ENCODE data around the gene CWC27. TPM values are rescaled to one million over a fixed set of nuclear protein-coding genes. Genes with fewer than 3 reads are reported as not detected.
"Not testable (repeated sequence)": the region's sequence is repeated elsewhere in the genome, so short reads cannot be mapped to it uniquely, and the experiment has no call there.

The CWC27 gene
- polyA plus RNA-seq, 2 donors = 11.9 to 12.6 TPM

GRCh38 chr5:64806537-64806936 lies 37.8 kb downstream of the CWC27 start:
- Histone ChIP-seq H3K27me3 (ENCODE audit: control insufficient read depth in 1 of 2, insufficient read depth in 2 of 2, low read length in 2 of 2) (no peaks in the 10 kb centered on the region), H3K4me3 (ENCODE audit: low read depth in 1 of 2, low read length in 2 of 2) (no peak overlapping the region), H3K36me3 (ENCODE audit: control insufficient read depth in 2 of 2, insufficient read depth in 2 of 2, low read length in 1 of 2) (no peaks in the 10 kb centered on the region), H3K9me3 (ENCODE audit: control insufficient read depth in 2 of 2, insufficient read depth in 1 of 2, low read depth in 1 of 2, low read length in 1 of 2) (no peaks in the 10 kb centered on the region), H3K4me1 (ENCODE audit: control insufficient read depth in 2 of 2, insufficient read depth in 2 of 2, low read length in 1 of 2) (no peaks in the 10 kb centered on the region), H3K27ac (ENCODE audit: low read depth in 2 of 2, low read length in 1 of 2) (no peak overlapping the region)
- WGBS, 2 donors = 86% methylated on average over 2 of the region's 2 CpGs

- Histone ChIP-seq H3K27ac (ENCODE audit: low read depth in 2 of 2, low read length in 1 of 2) (no peak overlapping the region), H3K9me3 (ENCODE audit: control insufficient read depth in 2 of 2, insufficient read depth in 1 of 2, low read depth in 1 of 2, low read length in 1 of 2) (no peaks in the 10 kb centered on the region), H3K27me3 (ENCODE audit: control insufficient read depth in 1 of 2, insufficient read depth in 2 of 2, low read length in 2 of 2) (no peaks in the 10 kb centered on the region), H3K4me3 (ENCODE audit: low read depth in 1 of 2, low read length in 2 of 2) (no peak overlapping the region), H3K36me3 (ENCODE audit: control insufficient read depth in 2 of 2, insufficient read depth in 2 of 2, low read length in 1 of 2) (no peaks in the 10 kb centered on the region), H3K4me1 (ENCODE audit: control insufficient read depth in 2 of 2, insufficient read depth in 2 of 2, low read length in 1 of 2) (no peaks in the 10 kb centered on the region)
- 76 to 85% methylated on average over 5 of the region's 5 CpGs for WGBS, 2 donors
Measured at GRCh38 chr5:64807520-64807919, 38.8 kb downstream of the CWC27 start.

GRCh38 chr5:64811050-64811640 lies 42.4 kb downstream of the CWC27 start:
- H3K4me1 ChIP-seq (ENCODE audit: control insufficient read depth in 2 of 2, insufficient read depth in 2 of 2, low read length in 1 of 2) = no peaks in the 10 kb centered on the region

GRCh38 chr5:64814073-64814472 lies 45.3 kb downstream of the CWC27 start:
- Histone ChIP-seq H3K9me3 (ENCODE audit: control insufficient read depth in 2 of 2, insufficient read depth in 1 of 2, low read depth in 1 of 2, low read length in 1 of 2) (no peaks in the 10 kb centered on the region), H3K27me3 (ENCODE audit: control insufficient read depth in 1 of 2, insufficient read depth in 2 of 2, low read length in 2 of 2) (no peaks in the 10 kb centered on the region), H3K36me3 (ENCODE audit: control insufficient read depth in 2 of 2, insufficient read depth in 2 of 2, low read length in 1 of 2) (no peaks in the 10 kb centered on the region), H3K27ac (ENCODE audit: low read depth in 2 of 2, low read length in 1 of 2) (no peak overlapping the region), H3K4me1 (ENCODE audit: control insufficient read depth in 2 of 2, insufficient read depth in 2 of 2, low read length in 1 of 2) (no peaks in the 10 kb centered on the region), H3K4me3 (ENCODE audit: low read depth in 1 of 2, low read length in 2 of 2) (no peak overlapping the region)
- WGBS, 2 donors = 78 to 79% methylated on average over 2 of the region's 2 CpGs

More at GRCh38 chr5:64811050-64811640, 42.4 kb downstream of the CWC27 start:
- no peak overlapping the region for H3K4me3 ChIP-seq (ENCODE audit: low read depth in 1 of 2, low read length in 2 of 2)
- no peaks in the 10 kb centered on the region for H3K36me3 ChIP-seq (ENCODE audit: control insufficient read depth in 2 of 2, insufficient read depth in 2 of 2, low read length in 1 of 2)
- no peak overlapping the region for H3K27ac ChIP-seq (ENCODE audit: low read depth in 2 of 2, low read length in 1 of 2)
- H3K27me3 ChIP-seq (ENCODE audit: control insufficient read depth in 1 of 2, insufficient read depth in 2 of 2, low read length in 2 of 2) = no peaks in the 10 kb centered on the region
- no peaks in the 10 kb centered on the region for H3K9me3 ChIP-seq (ENCODE audit: control insufficient read depth in 2 of 2, insufficient read depth in 1 of 2, low read depth in 1 of 2, low read length in 1 of 2)
- 85 to 93% methylated on average over 1 of the region's 1 CpG for WGBS, 2 donors

GRCh38 chr5:64818245-64818644 lies 49.5 kb downstream of the CWC27 start:
- Histone ChIP-seq H3K36me3 (ENCODE audit: control insufficient read depth in 2 of 2, insufficient read depth in 2 of 2, low read length in 1 of 2) (no peaks in the 10 kb centered on the region), H3K27me3 (ENCODE audit: control insufficient read depth in 1 of 2, insufficient read depth in 2 of 2, low read length in 2 of 2) (no peaks in the 10 kb centered on the region), H3K4me3 (ENCODE audit: low read depth in 1 of 2, low read length in 2 of 2) (no peak overlapping the region), H3K4me1 (ENCODE audit: control insufficient read depth in 2 of 2, insufficient read depth in 2 of 2, low read length in 1 of 2) (no peaks in the 10 kb centered on the region), H3K27ac (ENCODE audit: low read depth in 2 of 2, low read length in 1 of 2) (no peak overlapping the region), H3K9me3 (ENCODE audit: control insufficient read depth in 2 of 2, insufficient read depth in 1 of 2, low read depth in 1 of 2, low read length in 1 of 2) (no peaks in the 10 kb centered on the region)
- 43% methylated on average over 3 of the region's 3 CpGs for WGBS, 2 donors

- H3K27ac ChIP-seq (ENCODE audit: low read depth in 2 of 2, low read length in 1 of 2); H3K4me3 ChIP-seq (ENCODE audit: low read depth in 1 of 2, low read length in 2 of 2); H3K36me3 ChIP-seq (ENCODE audit: control insufficient read depth in 2 of 2, insufficient read depth in 2 of 2, low read length in 1 of 2); H3K27me3 ChIP-seq (ENCODE audit: control insufficient read depth in 1 of 2, insufficient read depth in 2 of 2, low read length in 2 of 2); H3K9me3 ChIP-seq (ENCODE audit: control insufficient read depth in 2 of 2, insufficient read depth in 1 of 2, low read depth in 1 of 2, low read length in 1 of 2); H3K4me1 ChIP-seq (ENCODE audit: control insufficient read depth in 2 of 2, insufficient read depth in 2 of 2, low read length in 1 of 2): not testable (repeated sequence)
- WGBS, 2 donors = 84 to 88% methylated on average over 4 of the region's 4 CpGs
Measured at GRCh38 chr5:64819345-64819744, 50.6 kb downstream of the CWC27 start.

GRCh38 chr5:64822320-64822719 lies 53.6 kb downstream of the CWC27 start:
- Histone ChIP-seq H3K27me3 (ENCODE audit: control insufficient read depth in 1 of 2, insufficient read depth in 2 of 2, low read length in 2 of 2) (no peaks in the 10 kb centered on the region), H3K4me1 (ENCODE audit: control insufficient read depth in 2 of 2, insufficient read depth in 2 of 2, low read length in 1 of 2) (no peaks in the 10 kb centered on the region), H3K4me3 (ENCODE audit: low read depth in 1 of 2, low read length in 2 of 2) (no peak overlapping the region), H3K9me3 (ENCODE audit: control insufficient read depth in 2 of 2, insufficient read depth in 1 of 2, low read depth in 1 of 2, low read length in 1 of 2) (no peaks in the 10 kb centered on the region), H3K36me3 (ENCODE audit: control insufficient read depth in 2 of 2, insufficient read depth in 2 of 2, low read length in 1 of 2) (no peaks in the 10 kb centered on the region), H3K27ac (ENCODE audit: low read depth in 2 of 2, low read length in 1 of 2) (no peak overlapping the region)

- 79 to 88% methylated on average over 1 of the region's 1 CpG for WGBS, 2 donors
- H3K4me3 ChIP-seq (ENCODE audit: low read depth in 1 of 2, low read length in 2 of 2) = no peak overlapping the region
Measured at GRCh38 chr5:64826541-64826940, 57.8 kb downstream of the CWC27 start.

GRCh38 chr5:64827703-64828102 lies 59.0 kb downstream of the CWC27 start:
- H3K9me3 ChIP-seq (ENCODE audit: control insufficient read depth in 2 of 2, insufficient read depth in 1 of 2, low read depth in 1 of 2, low read length in 1 of 2) = no peaks in the 10 kb centered on the region
- WGBS, 2 donors = 92 to 93% methylated on average over 4 of the region's 4 CpGs
- no peak overlapping the region for H3K4me3 ChIP-seq (ENCODE audit: low read depth in 1 of 2, low read length in 2 of 2)
- no peak overlapping the region for H3K27ac ChIP-seq (ENCODE audit: low read depth in 2 of 2, low read length in 1 of 2)
- H3K4me1 ChIP-seq (ENCODE audit: control insufficient read depth in 2 of 2, insufficient read depth in 2 of 2, low read length in 1 of 2) = no peaks in the 10 kb centered on the region
- no peaks in the 10 kb centered on the region for H3K27me3 ChIP-seq (ENCODE audit: control insufficient read depth in 1 of 2, insufficient read depth in 2 of 2, low read length in 2 of 2)
- no peaks in the 10 kb centered on the region for H3K36me3 ChIP-seq (ENCODE audit: control insufficient read depth in 2 of 2, insufficient read depth in 2 of 2, low read length in 1 of 2)

More at GRCh38 chr5:64826541-64826940, 57.8 kb downstream of the CWC27 start:
- Histone ChIP-seq H3K9me3 (ENCODE audit: control insufficient read depth in 2 of 2, insufficient read depth in 1 of 2, low read depth in 1 of 2, low read length in 1 of 2) (no peaks in the 10 kb centered on the region), H3K27ac (ENCODE audit: low read depth in 2 of 2, low read length in 1 of 2) (no peak overlapping the region), H3K4me1 (ENCODE audit: control insufficient read depth in 2 of 2, insufficient read depth in 2 of 2, low read length in 1 of 2) (no peaks in the 10 kb centered on the region), H3K36me3 (ENCODE audit: control insufficient read depth in 2 of 2, insufficient read depth in 2 of 2, low read length in 1 of 2) (no peaks in the 10 kb centered on the region), H3K27me3 (ENCODE audit: control insufficient read depth in 1 of 2, insufficient read depth in 2 of 2, low read length in 2 of 2) (no peaks in the 10 kb centered on the region)

GRCh38 chr5:64830650-64831049 lies 61.9 kb downstream of the CWC27 start:
- not testable (repeated sequence) for H3K4me3 ChIP-seq (ENCODE audit: low read depth in 1 of 2, low read length in 2 of 2); H3K27me3 ChIP-seq (ENCODE audit: control insufficient read depth in 1 of 2, insufficient read depth in 2 of 2, low read length in 2 of 2); H3K27ac ChIP-seq (ENCODE audit: low read depth in 2 of 2, low read length in 1 of 2); H3K9me3 ChIP-seq (ENCODE audit: control insufficient read depth in 2 of 2, insufficient read depth in 1 of 2, low read depth in 1 of 2, low read length in 1 of 2); H3K36me3 ChIP-seq (ENCODE audit: control insufficient read depth in 2 of 2, insufficient read depth in 2 of 2, low read length in 1 of 2); H3K4me1 ChIP-seq (ENCODE audit: control insufficient read depth in 2 of 2, insufficient read depth in 2 of 2, low read length in 1 of 2)
